Measurements from ENCODE around the gene ARPC4.

The ARPC4 gene

GRCh38 chr3:9748031-9748430 lies 44.9 kb upstream of the ARPC4 start:
- no peak for DNase-seq (ENCODE audit: low read depth in 2 of 2)
- TF ChIP-seq CTCF (IDR thresholded peaks at IDR 0.05; ENCODE audit: low read depth, low read length): no peak

GRCh38 chr3:9749296-9749644 lies 43.6 kb upstream of the ARPC4 start:
- no peak for TF ChIP-seq CTCF (IDR thresholded peaks at IDR 0.05; ENCODE audit: low read depth, low read length)
- H3K4me3 ChIP-seq (replicated peaks in 1 of 2; ENCODE audit: low read depth in 2 of 2, low read length in 2 of 2): peak overlapping the region; percentile 71 to 82
- no peak for DNase-seq (ENCODE audit: low read depth in 2 of 2)

More at GRCh38 chr3:9748031-9748430, 44.9 kb upstream of the ARPC4 start:
- H3K4me3 ChIP-seq (replicated peaks in 1 of 2; ENCODE audit: low read depth in 2 of 2, low read length in 2 of 2): no peak overlapping the region

GRCh38 chr3:9749645-9750555 lies 43.0 kb upstream of the ARPC4 start, which contains the start of gene OGG1:
Gene OGG1, plus strand, starts transcription at chr3:9749952. Its CDS starts 335 bp downstream, at chr3:9750287.
- H3K4me3 ChIP-seq (replicated peaks in 1 of 2; ENCODE audit: low read depth in 2 of 2, low read length in 2 of 2): peak within 1 kb of the TSS; percentile 71 to 82
- peak; percentile 99 for DNase-seq (ENCODE audit: low read depth in 2 of 2)
- no peak for TF ChIP-seq CTCF (IDR thresholded peaks at IDR 0.05; ENCODE audit: low read depth, low read length)

GRCh38 chr3:9750556-9751411 lies 42.1 kb upstream of the ARPC4 start:
- H3K4me3 ChIP-seq (replicated peaks in 1 of 2; ENCODE audit: low read depth in 2 of 2, low read length in 2 of 2): peak overlapping the region; percentile 71 to 82
- TF ChIP-seq CTCF (IDR thresholded peaks at IDR 0.05; ENCODE audit: low read depth, low read length): no peak
- DNase-seq (ENCODE audit: low read depth in 2 of 2): no peak

- no peak for TF ChIP-seq CTCF (IDR thresholded peaks at IDR 0.05; ENCODE audit: low read depth, low read length)
- DNase-seq (ENCODE audit: low read depth in 2 of 2): peak in 1 of 2 donors; percentile 34
- H3K4me3 ChIP-seq (replicated peaks in 1 of 2; ENCODE audit: low read depth in 2 of 2, low read length in 2 of 2): no peak overlapping the region
Observed at GRCh38 chr3:9754678-9755077, 38.2 kb upstream of the ARPC4 start.

- TF ChIP-seq CTCF (IDR thresholded peaks at IDR 0.05; ENCODE audit: low read depth, low read length): no peak
Observed at GRCh38 chr3:9757427-9757826, 35.5 kb upstream of the ARPC4 start.

More at GRCh38 chr3:9757427-9757826, 35.5 kb upstream of the ARPC4 start:
- H3K4me3 ChIP-seq (replicated peaks in 1 of 2; ENCODE audit: low read depth in 2 of 2, low read length in 2 of 2): no peak overlapping the region
- DNase-seq (ENCODE audit: low read depth in 2 of 2): no peak

All from cardiac fibroblast (primary cell).